Measurements from ENCODE around the gene RIPPLY3.

Gene RIPPLY3

DNA sequence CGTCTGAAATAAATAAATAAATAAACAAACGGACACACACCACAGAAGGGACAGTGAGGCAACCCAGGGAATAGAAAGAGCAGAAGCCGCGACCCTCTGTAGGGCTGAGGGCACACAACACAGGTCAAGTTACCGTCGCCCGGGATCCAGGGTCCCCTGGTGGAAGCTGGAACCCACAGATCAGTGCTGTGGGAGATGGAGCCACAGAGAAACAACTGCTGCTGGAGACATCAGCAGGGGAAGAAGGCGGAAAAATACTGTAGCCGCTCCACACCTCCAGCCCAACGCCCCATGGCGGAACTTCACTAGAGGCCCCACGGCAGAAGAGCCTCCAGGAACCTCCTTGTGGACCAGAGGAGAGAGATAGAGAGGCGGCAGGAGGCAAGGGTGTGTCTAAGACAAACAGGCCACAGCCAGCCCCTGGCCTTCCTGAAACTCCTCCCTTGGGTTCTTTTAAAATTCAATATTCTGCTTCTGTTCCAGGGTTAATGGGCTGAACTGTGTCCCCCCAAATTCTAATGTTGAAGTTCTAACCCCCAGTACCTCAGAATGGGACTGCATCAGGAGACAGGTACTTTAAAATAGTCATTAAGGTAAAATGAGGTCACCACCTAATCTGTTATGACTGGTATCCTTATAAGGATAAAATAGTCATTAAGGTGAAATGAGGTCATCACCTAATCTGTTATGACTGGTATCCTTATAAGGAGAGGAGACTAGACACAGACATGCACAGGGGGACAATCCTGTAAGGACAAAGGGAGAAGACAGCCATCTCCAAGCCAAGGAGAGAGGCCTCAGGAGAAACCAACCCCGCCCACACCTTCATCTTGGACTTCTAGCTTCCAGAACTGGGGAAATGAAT lies 32.3 kb upstream of the RIPPLY3 start:
- TF ChIP-seq, protein P1, sequence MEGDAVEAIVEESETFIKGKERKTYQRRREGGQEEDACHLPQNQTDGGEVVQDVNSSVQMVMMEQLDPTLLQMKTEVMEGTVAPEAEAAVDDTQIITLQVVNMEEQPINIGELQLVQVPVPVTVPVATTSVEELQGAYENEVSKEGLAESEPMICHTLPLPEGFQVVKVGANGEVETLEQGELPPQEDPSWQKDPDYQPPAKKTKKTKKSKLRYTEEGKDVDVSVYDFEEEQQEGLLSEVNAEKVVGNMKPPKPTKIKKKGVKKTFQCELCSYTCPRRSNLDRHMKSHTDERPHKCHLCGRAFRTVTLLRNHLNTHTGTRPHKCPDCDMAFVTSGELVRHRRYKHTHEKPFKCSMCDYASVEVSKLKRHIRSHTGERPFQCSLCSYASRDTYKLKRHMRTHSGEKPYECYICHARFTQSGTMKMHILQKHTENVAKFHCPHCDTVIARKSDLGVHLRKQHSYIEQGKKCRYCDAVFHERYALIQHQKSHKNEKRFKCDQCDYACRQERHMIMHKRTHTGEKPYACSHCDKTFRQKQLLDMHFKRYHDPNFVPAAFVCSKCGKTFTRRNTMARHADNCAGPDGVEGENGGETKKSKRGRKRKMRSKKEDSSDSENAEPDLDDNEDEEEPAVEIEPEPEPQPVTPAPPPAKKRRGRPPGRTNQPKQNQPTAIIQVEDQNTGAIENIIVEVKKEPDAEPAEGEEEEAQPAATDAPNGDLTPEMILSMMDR (conservative IDR thresholded peaks at IDR 0.05; ENCODE audit: control insufficient read depth, insufficient read depth, low read depth, low read length) = no peak
- DNase-seq (ENCODE audit: low read depth) = no peak
- no peak overlapping the region for H3K4me3 ChIP-seq (ENCODE audit: control insufficient read depth, low read depth, low read length)

DNA sequence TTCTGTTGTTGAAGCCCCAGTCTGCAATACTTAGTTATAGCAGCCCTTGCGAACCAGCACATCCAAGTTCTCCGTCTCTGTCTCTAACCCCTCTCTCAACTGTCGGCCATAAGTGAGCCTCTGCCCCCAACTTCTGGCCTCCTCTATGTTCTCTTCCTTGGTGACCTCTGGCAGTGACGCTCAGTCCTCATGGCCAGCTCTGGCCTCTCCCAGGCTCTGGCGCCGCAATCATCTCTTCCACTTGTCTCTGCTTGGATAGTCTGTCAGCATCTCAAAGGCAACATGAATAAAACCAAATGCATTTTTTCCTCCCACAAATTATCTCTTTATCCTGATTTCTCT lies 31.7 kb upstream of the RIPPLY3 start:
- TF ChIP-seq, protein P1 (conservative IDR thresholded peaks at IDR 0.05; ENCODE audit: control insufficient read depth, insufficient read depth, low read depth, low read length) = no peak
- DNase-seq (ENCODE audit: low read depth) = no peak
- H3K4me3 ChIP-seq (ENCODE audit: control insufficient read depth, low read depth, low read length) = no peak overlapping the region

DNA sequence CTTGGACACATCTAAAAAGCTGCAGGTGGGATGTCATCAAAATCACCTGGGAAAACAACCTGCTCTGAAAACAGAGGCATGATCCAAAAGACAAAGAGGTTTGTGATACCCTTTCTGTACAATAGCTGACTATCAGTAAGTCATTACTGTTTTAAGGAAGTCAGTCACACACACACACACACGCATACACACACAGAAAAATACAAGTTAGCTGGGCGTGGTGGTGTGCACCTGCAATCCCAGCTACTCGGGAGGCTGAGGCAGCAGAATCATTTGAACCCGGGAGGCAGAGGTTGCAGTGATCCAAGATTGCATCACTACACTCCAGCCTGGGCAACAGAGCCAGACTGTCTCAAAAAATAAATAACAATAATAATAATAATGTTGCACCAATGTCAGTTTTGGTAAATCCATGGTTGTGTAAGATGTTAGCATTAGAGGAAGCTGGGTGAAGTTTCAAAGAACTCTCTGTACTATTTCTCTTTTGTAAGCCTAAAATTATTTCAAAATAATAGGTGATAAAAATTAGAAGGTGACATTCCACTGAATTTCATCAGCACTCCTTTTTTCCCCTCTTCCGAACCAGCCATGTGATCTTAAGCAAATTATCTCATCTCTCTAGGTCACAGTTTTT lies 30.2 kb upstream of the RIPPLY3 start:
- TF ChIP-seq, protein P1 (conservative IDR thresholded peaks at IDR 0.05; ENCODE audit: control insufficient read depth, insufficient read depth, low read depth, low read length) = no peak
- no peak for DNase-seq (ENCODE audit: low read depth)
- H3K4me3 ChIP-seq (ENCODE audit: control insufficient read depth, low read depth, low read length) = no peak overlapping the region

DNA sequence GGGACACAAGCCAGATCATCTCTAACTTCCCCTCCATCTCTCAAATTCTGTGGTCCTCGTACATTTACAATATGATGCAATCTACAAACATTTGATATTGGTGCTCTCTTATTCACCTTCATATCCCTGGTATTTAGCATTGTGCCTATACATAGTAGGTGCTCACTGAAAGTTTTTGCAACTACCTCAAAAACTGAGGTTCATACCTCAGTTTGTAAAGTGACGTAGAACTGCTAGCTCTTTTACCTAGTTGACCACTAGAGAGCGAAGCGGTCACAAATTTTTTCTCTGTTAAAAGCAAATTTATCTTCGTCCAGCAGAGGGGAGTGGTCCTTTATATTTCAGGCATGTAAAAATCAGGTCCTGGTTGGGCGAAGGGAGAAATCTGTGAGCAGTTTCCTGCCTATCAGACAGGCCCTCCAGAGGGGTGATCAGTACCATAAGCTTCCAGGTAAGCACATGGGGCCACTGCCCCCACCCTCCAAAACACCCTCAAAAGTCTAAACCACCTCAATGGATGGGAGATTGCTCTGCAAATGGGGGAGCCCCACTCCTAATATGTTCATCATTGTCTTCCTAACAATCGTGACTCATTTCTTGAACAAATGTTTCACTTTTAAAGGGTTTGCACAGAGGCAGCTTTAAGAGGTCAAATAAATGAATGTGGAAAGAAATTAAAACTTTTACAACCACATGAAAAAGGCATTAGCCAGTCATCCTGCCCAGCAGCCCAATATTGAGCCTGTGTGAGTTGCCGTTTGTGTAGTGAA lies 29.4 kb upstream of the RIPPLY3 start:
- H3K4me3 ChIP-seq (ENCODE audit: control insufficient read depth, low read depth, low read length) = no peak overlapping the region
- peak; percentile 82 for DNase-seq (ENCODE audit: low read depth)
- TF ChIP-seq, protein P1 (conservative IDR thresholded peaks at IDR 0.05; ENCODE audit: control insufficient read depth, insufficient read depth, low read depth, low read length) = peak; percentile 82

DNA sequence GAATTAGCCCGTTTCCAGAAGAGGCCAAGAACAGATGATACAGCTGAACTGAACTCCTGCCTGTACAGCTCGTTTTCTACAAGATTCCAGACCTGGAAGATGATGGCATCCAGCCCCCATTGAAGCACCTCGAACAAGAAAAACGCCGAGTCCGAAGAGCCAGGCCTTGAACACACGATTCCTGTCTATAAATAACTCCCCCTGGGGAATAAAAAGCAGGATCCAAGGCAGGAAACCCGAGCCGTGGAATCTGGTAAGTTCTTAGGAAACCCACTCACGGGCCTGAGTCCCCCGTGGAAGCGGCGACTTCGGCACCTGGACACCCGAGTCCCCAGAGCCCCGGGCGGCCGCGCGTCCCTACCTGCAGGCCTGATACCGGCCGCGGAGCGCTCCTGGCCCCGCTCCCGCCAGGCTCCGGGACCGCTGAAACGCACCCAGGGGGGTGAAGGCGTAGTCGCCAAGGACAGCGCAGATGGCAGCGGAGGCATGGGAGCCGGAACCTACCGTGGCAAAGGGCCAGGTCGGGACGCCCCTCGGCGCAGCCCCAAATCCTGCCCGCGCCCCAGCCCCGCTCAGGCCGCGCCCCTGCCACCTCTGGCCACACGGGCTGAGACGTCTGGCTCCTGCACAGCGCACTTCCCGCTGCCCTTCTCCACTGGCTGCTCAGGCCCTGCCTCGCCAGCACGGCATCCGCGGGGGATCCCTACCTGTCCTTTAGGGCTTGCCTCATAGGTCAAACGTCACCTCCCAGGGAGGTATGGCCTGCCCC lies 26.0 kb upstream of the RIPPLY3 start:
- H3K4me3 ChIP-seq (ENCODE audit: control insufficient read depth, low read depth, low read length) = peak overlapping the region; percentile 40
- DNase-seq (ENCODE audit: low read depth) = peak; percentile 27

More for the DNA sequence above, 26.0 kb upstream of the RIPPLY3 start:
- TF ChIP-seq, protein P1 (conservative IDR thresholded peaks at IDR 0.05; ENCODE audit: control insufficient read depth, insufficient read depth, low read depth, low read length) = no peak
